NOMO-1 (cell line): ENCODE data around the gene DOCK7.
"Not testable (repeated sequence)": the region's sequence is repeated elsewhere in the genome, so short reads cannot be mapped to it uniquely, and the experiment has no call there.

Experiments
- DNase-seq, 2 experiments: peaks; one replicate each; lab custom pipeline; 2025; ENCODE audit not compliant: unreplicated experiment in 2 of 2; lab: John Stamatoyannopoulos, UW

Gene DOCK7

GRCh38 chr1:62698161-62698560 lies 10.0 kb upstream of the DOCK7 start:
- not testable (repeated sequence) for DNase-seq

DNA sequence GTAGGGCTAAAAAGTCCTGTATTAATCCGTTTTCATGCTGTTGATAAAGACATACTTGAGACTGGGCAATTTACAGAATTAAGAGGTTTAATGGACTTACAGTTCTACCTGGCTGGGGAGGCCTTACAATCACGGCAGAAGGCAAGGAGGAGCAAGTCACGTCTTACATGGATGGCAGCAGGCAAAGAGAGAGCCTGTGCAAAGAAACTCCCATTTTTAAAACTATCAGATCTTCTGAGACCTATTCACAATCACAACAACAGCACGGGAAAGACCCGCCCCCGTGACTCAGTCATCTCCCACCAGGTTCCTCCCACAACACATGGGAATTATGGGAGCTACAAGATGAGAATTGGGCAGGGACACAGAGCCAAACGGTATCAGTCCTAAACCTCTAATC lies 6.3 kb upstream of the DOCK7 start:
- not testable (repeated sequence) for DNase-seq

DNA sequence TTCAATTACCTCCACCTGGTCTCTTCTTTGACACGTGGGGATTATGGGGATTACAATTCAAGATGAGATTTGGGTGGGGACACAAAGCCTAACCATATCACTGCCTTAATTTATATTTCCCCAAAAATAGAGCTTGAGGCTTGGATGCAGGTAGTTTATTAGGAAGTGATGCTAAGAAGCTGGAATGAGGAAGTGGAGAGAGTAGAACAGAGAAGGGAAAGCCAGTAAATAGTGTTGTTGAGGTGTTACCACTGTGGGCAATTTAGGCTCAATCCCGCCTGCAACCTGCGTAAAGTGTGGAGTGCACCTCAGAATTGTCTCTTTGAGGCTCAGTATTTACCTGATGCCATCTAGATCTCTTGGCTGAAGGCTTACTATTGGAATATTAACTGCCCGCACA lies 4.9 kb upstream of the DOCK7 start:
- no peak for DNase-seq

- DNase-seq, result no peak
Measured at GRCh38 chr1:62691062-62691844, 3.1 kb upstream of the DOCK7 start.

DNA sequence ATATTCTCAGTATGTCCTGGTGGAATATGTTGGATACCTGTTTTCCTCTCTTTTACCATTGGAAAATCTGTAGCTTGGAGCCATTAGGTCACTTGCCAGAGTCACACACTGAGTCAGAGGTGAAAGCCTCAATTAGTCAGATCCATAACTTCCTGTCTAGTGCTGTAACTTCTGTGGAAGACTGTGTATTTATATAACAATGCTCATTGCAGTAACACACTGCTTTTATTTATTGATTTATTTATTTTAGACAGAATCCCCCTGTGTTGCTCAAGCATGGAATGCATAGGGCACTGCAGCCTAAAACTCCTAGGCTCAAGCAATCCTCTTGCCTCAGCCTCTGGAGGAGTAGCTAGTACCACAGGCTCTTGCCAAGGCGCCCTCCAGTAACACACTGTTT lies 1.3 kb upstream of the DOCK7 start:
- no peak for DNase-seq

- DNase-seq, result no peak
Measured at GRCh38 chr1:62688687-62689085, 500 bp upstream of the DOCK7 start.

DNA sequence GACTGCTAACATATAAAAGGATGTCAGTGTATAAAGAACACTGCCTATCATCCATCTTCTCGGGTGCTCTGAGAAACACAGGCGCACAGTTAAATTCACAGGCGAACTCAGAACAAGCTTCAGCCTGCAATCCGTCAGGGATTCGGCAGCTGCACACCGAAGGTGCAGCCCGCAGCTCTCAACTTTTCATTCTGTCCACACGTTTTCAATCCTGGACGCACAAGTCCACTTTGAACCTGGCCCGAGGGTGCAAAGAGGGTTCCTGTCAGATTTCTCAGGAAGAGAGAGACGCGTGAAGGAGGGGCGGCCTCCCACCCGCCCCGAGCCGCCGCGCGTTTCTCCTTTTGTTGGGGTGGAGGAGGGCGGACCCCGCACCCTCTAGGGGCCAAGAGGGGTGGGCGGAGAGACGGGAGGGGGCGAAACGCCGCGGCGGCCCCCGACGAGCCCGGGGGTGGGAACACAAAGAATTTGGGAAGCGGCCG lies 724 bp downstream of the DOCK7 start:
- DNase-seq, result peak; percentile 34 to 46

DNA sequence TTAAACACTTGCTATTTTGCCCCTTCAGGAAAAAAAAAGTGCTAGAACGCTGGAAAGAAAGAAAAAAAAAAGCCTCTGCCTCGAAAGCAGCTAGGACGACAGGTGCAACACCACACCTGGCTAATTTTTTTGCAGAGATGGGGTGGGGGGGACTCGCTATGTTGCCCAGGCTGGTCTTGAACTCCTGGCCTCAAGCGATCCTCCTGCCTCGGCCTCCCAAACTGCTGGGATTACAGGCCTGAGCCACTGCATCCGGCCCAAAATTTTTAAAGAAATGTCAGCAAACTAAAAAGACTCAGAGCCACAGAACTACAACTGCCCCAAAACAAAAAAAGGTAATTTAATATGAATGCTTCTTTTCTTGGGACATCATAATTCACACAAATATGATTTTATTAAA lies 1.4 kb downstream of the DOCK7 start:
- no peak for DNase-seq

DNA sequence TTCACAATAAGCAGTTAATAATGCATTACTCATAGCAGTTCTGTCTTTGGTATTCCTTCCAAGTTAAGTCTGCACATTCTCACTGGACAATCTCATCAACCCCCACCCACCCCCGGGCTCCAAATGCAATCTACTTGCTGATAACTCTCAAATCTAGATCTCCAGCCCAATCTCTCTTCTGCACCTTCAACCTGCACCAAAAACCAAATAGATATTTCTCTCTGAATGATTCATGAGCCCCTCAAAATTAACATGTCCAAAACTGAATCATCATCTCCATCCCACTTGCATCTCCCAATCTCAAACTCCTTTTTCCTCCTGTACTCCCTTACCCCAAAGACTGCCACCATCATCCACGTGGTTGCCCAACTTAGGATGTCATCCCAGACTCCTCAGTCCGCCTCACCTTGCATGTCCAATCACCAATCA lies 2.7 kb downstream of the DOCK7 start:
- no peak for DNase-seq

DNA sequence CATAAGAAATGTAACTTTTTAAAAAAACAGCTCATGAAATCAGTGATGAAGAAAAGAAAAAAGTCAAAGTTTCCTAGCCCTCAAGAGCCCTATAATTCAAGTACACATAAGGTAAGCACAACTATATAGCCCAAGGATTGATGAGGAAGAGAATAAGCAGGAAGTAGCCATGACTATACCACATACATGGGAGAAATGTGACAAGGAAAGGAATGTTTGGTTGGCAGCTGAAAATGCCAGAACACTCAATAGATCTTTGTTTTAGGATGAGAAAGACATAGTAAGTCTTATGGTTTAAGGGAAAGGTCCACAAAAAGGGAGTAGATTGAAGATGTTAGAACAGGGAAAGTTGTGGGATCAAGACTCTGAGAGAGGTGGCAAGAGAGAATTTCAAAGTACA lies 5.7 kb downstream of the DOCK7 start:
- DNase-seq, result no peak

DNA sequence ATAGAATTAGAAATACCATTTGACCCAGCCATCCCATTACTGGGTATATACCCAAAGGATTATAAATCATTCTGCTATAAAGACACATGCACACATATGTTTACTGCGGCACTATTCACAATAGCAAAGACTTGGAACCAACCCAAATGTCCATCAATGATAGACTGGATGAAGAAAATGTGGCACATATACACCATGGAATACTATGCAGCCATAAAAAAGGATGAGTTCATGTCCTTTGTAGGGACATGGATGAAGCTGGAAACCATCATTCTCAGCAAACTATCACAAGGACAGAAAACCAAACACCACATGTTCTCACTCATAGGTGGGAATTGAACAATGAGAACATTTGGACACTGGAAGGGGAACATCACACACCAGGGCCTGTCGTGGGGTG lies 7.2 kb downstream of the DOCK7 start:
- DNase-seq, result not testable (repeated sequence)

GRCh38 chr1:62677822-62678221 lies 10.4 kb downstream of the DOCK7 start:
- not testable (repeated sequence) for DNase-seq

GRCh38 chr1:62676611-62677356 lies 11.4 kb downstream of the DOCK7 start:
- no peak for DNase-seq

DNA sequence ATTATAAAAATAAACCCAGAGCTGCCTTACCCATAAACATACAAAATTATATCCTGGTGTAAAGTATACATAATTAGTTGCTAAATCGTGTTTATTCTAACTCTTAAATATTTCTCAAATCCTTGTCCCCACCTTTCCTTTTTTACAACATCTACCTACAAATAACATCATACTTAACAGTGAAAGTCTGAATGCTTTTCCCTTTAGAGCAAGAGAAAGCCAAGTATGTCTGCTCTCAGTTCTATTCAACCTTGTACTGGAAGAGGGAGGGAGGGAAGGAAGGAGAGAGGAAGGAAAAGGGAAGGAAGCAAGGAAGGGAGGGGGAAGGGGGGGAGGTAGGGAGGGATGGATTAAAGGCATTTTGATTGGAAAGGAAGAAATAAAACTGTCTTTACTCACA lies 14.6 kb downstream of the DOCK7 start:
- DNase-seq, result no peak

- no peak for DNase-seq
Measured at GRCh38 chr1:62672029-62672428, 16.2 kb downstream of the DOCK7 start.

DNA sequence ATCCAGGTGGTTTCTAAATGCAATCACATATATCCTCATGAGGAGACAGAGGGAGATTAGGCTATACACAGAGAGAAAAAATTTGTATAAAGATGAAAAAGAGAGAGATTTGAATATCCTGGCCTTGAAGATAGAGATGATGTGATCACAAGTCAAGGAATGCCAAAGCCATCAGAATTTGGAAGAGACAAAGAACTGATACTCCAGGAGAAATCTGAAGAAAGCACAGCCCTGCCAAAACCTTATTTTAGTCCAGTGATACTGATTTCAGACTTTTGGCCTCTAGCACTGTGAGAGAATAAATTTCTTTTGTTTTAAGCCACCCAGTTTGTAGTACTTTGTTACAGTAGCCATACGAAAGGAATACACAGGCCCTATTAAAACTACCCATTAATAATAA lies 33.4 kb downstream of the DOCK7 start:
- no peak for DNase-seq

DNA sequence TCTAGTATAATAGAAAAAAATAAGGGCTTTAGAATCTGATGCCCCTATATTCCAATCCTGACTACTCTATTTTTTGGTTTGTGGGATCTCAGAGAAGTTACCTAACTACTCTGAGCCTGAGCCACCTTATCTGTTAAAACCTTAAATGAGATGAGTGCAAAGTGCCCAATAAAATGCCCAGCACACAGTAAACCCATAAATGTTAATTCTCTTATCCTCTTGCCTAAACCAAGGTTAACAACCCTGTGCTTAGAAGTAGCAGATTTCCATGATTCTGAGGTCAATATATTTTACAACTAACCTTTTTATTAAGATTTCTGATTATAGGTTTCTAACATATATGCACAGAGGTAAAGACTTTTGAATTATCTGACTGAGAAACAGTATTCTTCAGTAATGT lies 35.8 kb downstream of the DOCK7 start:
- no peak for DNase-seq

DNA sequence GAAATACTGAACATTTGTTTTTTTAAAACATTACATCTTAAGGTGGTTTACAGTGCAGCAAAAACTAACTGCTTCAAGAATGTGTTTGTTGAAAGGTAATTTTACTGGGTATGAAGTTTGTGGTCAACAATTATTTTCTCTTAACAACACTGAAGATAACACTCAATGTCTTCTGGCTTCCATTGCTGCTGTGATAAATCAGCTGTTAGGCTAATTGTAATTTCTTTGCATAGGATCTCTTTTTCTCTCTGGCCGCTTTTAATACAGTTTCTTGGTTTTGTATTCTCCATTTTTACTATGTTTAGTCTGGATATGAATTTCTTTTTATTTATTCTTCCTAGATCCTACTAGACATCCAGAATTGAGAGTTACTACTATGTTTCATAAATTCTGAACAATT lies 44.9 kb downstream of the DOCK7 start:
- DNase-seq, result no peak

DNA sequence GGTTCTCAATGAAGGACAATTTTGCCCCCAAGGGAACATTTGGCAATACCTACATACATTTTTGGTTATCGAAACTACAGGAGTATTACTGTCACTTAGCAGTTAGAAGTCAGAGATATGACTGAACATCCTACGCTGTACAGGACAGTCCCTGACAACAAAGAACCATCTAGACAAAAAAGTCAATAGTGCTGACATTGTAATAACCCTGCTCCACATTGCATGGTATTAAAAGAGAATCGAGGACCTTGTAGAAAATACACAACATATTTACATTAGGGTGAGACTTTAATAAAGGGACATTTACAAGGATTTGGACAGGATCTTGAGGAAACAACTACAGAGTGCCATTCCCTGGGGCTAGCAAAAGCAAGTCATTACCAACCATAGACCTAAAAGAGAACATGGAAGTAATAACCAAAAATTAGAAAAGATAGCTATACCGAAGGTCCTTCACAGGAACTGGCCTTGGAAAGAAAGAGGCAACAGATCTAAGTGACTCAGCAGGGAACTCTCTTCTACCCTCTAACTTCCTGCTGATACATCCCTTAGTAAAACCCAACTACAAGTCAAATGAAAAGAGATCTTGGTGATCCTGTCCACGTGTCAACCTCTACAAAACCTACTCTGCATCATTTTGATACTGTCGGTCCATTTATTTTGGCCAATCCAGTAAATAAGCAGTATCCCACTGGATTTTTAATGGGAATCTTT lies 50.6 kb downstream of the DOCK7 start:
- DNase-seq, result no peak

DNA sequence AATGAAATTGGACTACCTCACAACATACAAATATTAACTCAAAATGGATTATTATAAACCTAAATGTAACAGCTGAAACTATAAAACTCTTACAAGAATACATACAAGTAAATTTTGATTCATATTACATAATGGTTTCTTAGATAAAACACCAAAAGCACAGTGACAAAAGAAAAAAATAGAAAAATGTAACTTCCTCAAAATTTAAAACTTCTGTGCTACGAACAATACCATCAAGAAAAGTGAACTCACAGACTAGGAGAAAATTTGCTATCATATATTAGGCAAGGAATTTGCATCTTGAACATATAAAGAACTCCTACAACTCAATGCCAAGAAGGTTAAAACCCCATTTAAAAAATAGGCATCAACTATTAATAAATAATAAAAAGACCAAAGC lies 59.7 kb downstream of the DOCK7 start:
- DNase-seq, result peak in 1 of 2 experiments; percentile 16

- peak in 1 of 2 experiments; percentile 50 for DNase-seq
Measured at GRCh38 chr1:62625415-62625814, 62.8 kb downstream of the DOCK7 start.
